Measurements from ENCODE around the gene SLC4A7. TPM values are rescaled to one million over a fixed set of nuclear protein-coding genes. Genes with fewer than 3 reads are reported as not detected.
"Not testable (repeated sequence)": the region's sequence is repeated elsewhere in the genome, so short reads cannot be mapped to it uniquely, and the experiment has no call there.

The SLC4A7 gene
- total and polyA plus RNA-seq, 4 donors = 3.3 to 87.1 (median 11.9) TPM

GRCh38 chr3:27415202-27415601, 69.0 kb downstream of the SLC4A7 start:
- peaks cover 6 to 19% (median 17%) of the 10 kb centered on the region in 4 donors for H3K36me3 ChIP-seq (ENCODE audit: control insufficient read depth in 4 of 4, insufficient read depth in 4 of 4, low read length in 4 of 4)
- H3K27me3 ChIP-seq (ENCODE audit: control insufficient read depth in 3 of 3, insufficient read depth in 3 of 3, low read length in 2 of 3) = no peaks in the 10 kb centered on the region
- DNase-seq (no peak), ATAC-seq (ENCODE audit: insufficient read depth, low FRiP score) (no peak)
- H3K9ac ChIP-seq (ENCODE audit: insufficient read depth in 1 of 2, low read length in 2 of 2) = no peak overlapping the region
- no peaks in the 10 kb centered on the region for H3K4me1 ChIP-seq (ENCODE audit: control insufficient read depth in 5 of 5, insufficient read depth in 5 of 5, low read length in 5 of 5)
- WGBS, 2 donors = 93 to 97% methylated on average over 1 of the region's 1 CpG
- H3K27ac ChIP-seq (ENCODE audit: low read depth in 1 of 2, low read length in 1 of 2) = no peak overlapping the region
- H3K9me3 ChIP-seq (ENCODE audit: control insufficient read depth in 4 of 4, insufficient read depth in 3 of 4, low read length in 3 of 4) = no peaks in the 10 kb centered on the region
- H3K4me3 ChIP-seq = no peak overlapping the region
- TF ChIP-seq CTCF (IDR thresholded peaks at IDR 0.05; ENCODE audit: control extremely low read depth, extremely low read depth) = no peak

- ATAC-seq (ENCODE audit: insufficient read depth, low FRiP score) (no peak), DNase-seq (no peak)
- TF ChIP-seq CTCF (IDR thresholded peaks at IDR 0.05; ENCODE audit: control extremely low read depth, extremely low read depth) = no peak
- no peaks in the 10 kb centered on the region for H3K4me1 ChIP-seq (ENCODE audit: control insufficient read depth in 5 of 5, insufficient read depth in 5 of 5, low read length in 5 of 5)
- H3K27ac ChIP-seq (ENCODE audit: low read depth in 1 of 2, low read length in 1 of 2) = no peak overlapping the region
- 26 to 44% methylated on average over 3 of the region's 3 CpGs for WGBS, 2 donors
- no peaks in the 10 kb centered on the region for H3K9me3 ChIP-seq (ENCODE audit: control insufficient read depth in 4 of 4, insufficient read depth in 3 of 4, low read length in 3 of 4)
- H3K27me3 ChIP-seq (ENCODE audit: control insufficient read depth in 3 of 3, insufficient read depth in 3 of 3, low read length in 2 of 3) = no peaks in the 10 kb centered on the region
- H3K9ac ChIP-seq (ENCODE audit: insufficient read depth in 1 of 2, low read length in 2 of 2) = no peak overlapping the region
- H3K4me3 ChIP-seq = no peak overlapping the region
- peaks cover 0 to 19% (median 4%) of the 10 kb centered on the region in 4 donors for H3K36me3 ChIP-seq (ENCODE audit: control insufficient read depth in 4 of 4, insufficient read depth in 4 of 4, low read length in 4 of 4)
These were observed 91.1 kb downstream of the SLC4A7 start for GRCh38 chr3:27392950-27393679.

GRCh38 chr3:27392414-27392813, 91.8 kb downstream of the SLC4A7 start:
- DNase-seq; H3K4me1 ChIP-seq (ENCODE audit: control insufficient read depth in 5 of 5, insufficient read depth in 5 of 5, low read length in 5 of 5); H3K9me3 ChIP-seq (ENCODE audit: control insufficient read depth in 4 of 4, insufficient read depth in 3 of 4, low read length in 3 of 4); H3K9ac ChIP-seq (ENCODE audit: insufficient read depth in 1 of 2, low read length in 2 of 2); H3K4me3 ChIP-seq; H3K27me3 ChIP-seq (ENCODE audit: control insufficient read depth in 3 of 3, insufficient read depth in 3 of 3, low read length in 2 of 3); ATAC-seq (ENCODE audit: insufficient read depth, low FRiP score); H3K27ac ChIP-seq (ENCODE audit: low read depth in 1 of 2, low read length in 1 of 2): not testable (repeated sequence)
- WGBS, 2 donors = 88 to 94% methylated on average over 10 of the region's 10 CpGs
- peaks cover 0 to 19% (median 4%) of the 10 kb centered on the region in 4 donors for H3K36me3 ChIP-seq (ENCODE audit: control insufficient read depth in 4 of 4, insufficient read depth in 4 of 4, low read length in 4 of 4)

- no peaks in the 10 kb centered on the region for H3K27me3 ChIP-seq (ENCODE audit: control insufficient read depth in 3 of 3, insufficient read depth in 3 of 3, low read length in 2 of 3)
- WGBS, 2 donors = 91 to 96% methylated on average over 1 of the region's 1 CpG
- peaks cover 0 to 19% (median 3%) of the 10 kb centered on the region in 4 donors for H3K36me3 ChIP-seq (ENCODE audit: control insufficient read depth in 4 of 4, insufficient read depth in 4 of 4, low read length in 4 of 4)
- no peak for TF ChIP-seq CTCF (IDR thresholded peaks at IDR 0.05; ENCODE audit: control extremely low read depth, extremely low read depth)
- no peak overlapping the region for H3K4me3 ChIP-seq
- H3K9ac ChIP-seq (ENCODE audit: insufficient read depth in 1 of 2, low read length in 2 of 2) = no peak overlapping the region
- no peaks in the 10 kb centered on the region for H3K4me1 ChIP-seq (ENCODE audit: control insufficient read depth in 5 of 5, insufficient read depth in 5 of 5, low read length in 5 of 5)
- ATAC-seq (ENCODE audit: insufficient read depth, low FRiP score) (no peak), DNase-seq (no peak)
- no peaks in the 10 kb centered on the region for H3K9me3 ChIP-seq (ENCODE audit: control insufficient read depth in 4 of 4, insufficient read depth in 3 of 4, low read length in 3 of 4)
- no peak overlapping the region for H3K27ac ChIP-seq (ENCODE audit: low read depth in 1 of 2, low read length in 1 of 2)
These were observed 92.4 kb downstream of the SLC4A7 start for GRCh38 chr3:27391796-27392195.

All from lung (tissue), 12 donors.